CD4-positive, alpha-beta T cell (primary cell): Measurements from ENCODE around the gene XPO5. TPM values are rescaled to one million over a fixed set of nuclear protein-coding genes. Genes with fewer than 3 reads are reported as not detected.

Experiments used
- ATAC-seq: fragments of 200-7000 bp; cut with Tn5 transposase; one replicate; pipeline ENCODE4 v1.10.0; 2022; ENCODE audit warnings: mild to moderate bottlenecking; ENCODE audit not compliant: poor library complexity
- CTCF ChIA-PET: fragments of 350-600 bp; sonication (Branson Sonifier 250); formaldehyde crosslinking; loops from one replicate; lab custom pipeline; 2021; ENCODE audit warnings: antibody characterized with exemption, inconsistent platforms; lab: Charles Lee
- POLR2A ChIA-PET: fragments of 350-600 bp; sonication (Branson Sonifier 250); formaldehyde crosslinking; loops from one replicate; lab custom pipeline; 2021; ENCODE audit warnings: antibody characterized with exemption, inconsistent platforms; lab: Charles Lee
- DNase-seq, 14 experiments: peaks; one replicate each; pipeline ENCODE4 v3.0.0-alpha.2; 2013 to 2020; ENCODE audit warnings: mixed read lengths in 2 of 14
- H3K27ac ChIP-seq, 2 donors: one replicate each; pipeline versions ENCODE4 v1.5.1 to v1.7.0; 2013; ENCODE audit warnings: low read length in 2 of 2, low read depth in 1 of 2, mild to moderate bottlenecking in 1 of 2
- H3K27me3 ChIP-seq, 2 experiments: 1 replicate in 1 of 2; 2 replicates in 1 of 2; pipeline versions ENCODE4 v1.6.1 to v1.7.0; 2013; ENCODE audit warnings: low read length in 2 of 2, control low read depth in 1 of 2, mild to moderate bottlenecking in 1 of 2, moderate library complexity in 1 of 2; ENCODE audit not compliant: insufficient read depth in 2 of 2, control insufficient read depth in 1 of 2
- H3K36me3 ChIP-seq: one replicate; pipeline ENCODE4 v1.6.1; 2013; ENCODE audit warnings: low read length, control low read depth; ENCODE audit not compliant: insufficient read depth
- H3K4me1 ChIP-seq: one replicate; pipeline ENCODE4 v1.6.1; 2013; ENCODE audit warnings: low read length, control low read depth; ENCODE audit not compliant: insufficient read depth
- H3K4me3 ChIP-seq: one replicate; pipeline ENCODE4 v1.5.1; 2013; ENCODE audit warnings: mild to moderate bottlenecking, low read length, moderate library complexity
- H3K9me3 ChIP-seq, 2 experiments: 1 replicate in 1 of 2; 2 replicates in 1 of 2; pipeline versions ENCODE4 v1.6.1 to v1.7.0; 2013; ENCODE audit warnings: low read length in 2 of 2, mild to moderate bottlenecking in 2 of 2, control low read depth in 1 of 2, moderate library complexity in 1 of 2; ENCODE audit not compliant: control insufficient read depth in 1 of 2, insufficient read depth in 1 of 2
- H3K27ac Mint-ChIP-seq: one replicate; pipeline ENCODE4 v1.8.0; 2020; ENCODE audit warnings: mixed read lengths
- H3K27me3 Mint-ChIP-seq: one replicate; pipeline ENCODE4 v1.8.0; 2021; ENCODE audit warnings: mixed read lengths
- H3K36me3 Mint-ChIP-seq: one replicate; pipeline ENCODE4 v1.8.0; 2021; ENCODE audit warnings: low read depth, mixed read lengths
- H3K4me1 Mint-ChIP-seq: one replicate; pipeline ENCODE4 v1.8.0; 2021; ENCODE audit warnings: low read depth, mixed read lengths
- H3K4me3 Mint-ChIP-seq: one replicate; pipeline ENCODE4 v1.8.0; 2020; ENCODE audit warnings: mild to moderate bottlenecking, mixed read lengths
- H3K9me3 Mint-ChIP-seq: one replicate; pipeline ENCODE4 v1.8.0; 2020; ENCODE audit warnings: mixed read lengths
- CTCF ChIP-seq: fragments of 200-600 bp; IDR thresholded peaks from one replicate; pipeline ENCODE4 v1.8.0; 2022; ENCODE audit warnings: antibody characterized with exemption, mild to moderate bottlenecking
- intact Hi-C, 2 experiments: fragments of 100-400 bp; cut with DNase I in 1 of 2; cut with micrococcal nuclease in 1 of 2; formaldehyde crosslinking; loops; one replicate each; pipeline versions ENCODE4 v1.15.1 to v1.9.0; 2023 to 2025; cut with DNase I, micrococcal nuclease
- total RNA-seq, 174 experiments: library from RNA in 2 of 174; stranded (reverse) in 2 of 174; gene quantifications; one replicate each; pipeline ENCODE4 v1.2.3 and lab custom pipeline; 2021 to 2026

The XPO5 gene
- total RNA-seq, 2 experiments from 2014 or later, result 26.8 to 31.2 TPM

- Mint-ChIP-seq H3K27me3 (no peaks in the 10 kb centered on the region), H3K27ac (peak overlapping the region; percentile 28), H3K36me3 (peaks cover 53% of the 10 kb centered on the region), H3K4me1 (peaks cover 46% of the 10 kb centered on the region), H3K9me3 (no peaks in the 10 kb centered on the region), H3K4me3 (peak overlapping the region; percentile 81)
- DNase-seq, result no peak
- H3K27me3 ChIP-seq, result no peaks in the 10 kb centered on the region
- TF ChIP-seq CTCF, result no peak
- H3K9me3 ChIP-seq, result no peaks in the 10 kb centered on the region
- CTCF ChIA-PET, result no interaction called here
- H3K4me3 ChIP-seq, result no peak overlapping the region
- no peak for ATAC-seq
- intact Hi-C loops, result loop anchor here in 1 of 2 experiments (5.0 to 10.0 kb wide), 2 partner anchors 152 to 686 kb away; partner anchors contain the start of genes ABCC10 and NFKBIE
- H3K36me3 ChIP-seq, result peaks cover 19% of the 10 kb centered on the region
- no peak overlapping the region for H3K27ac ChIP-seq
- H3K4me1 ChIP-seq, result peaks cover 32% of the 10 kb centered on the region
- POLR2A ChIA-PET, result no interaction called here
Measured at GRCh38 chr6:43579171-43579570, 3.3 kb upstream of the XPO5 start.

GRCh38 chr6:43578748-43579147, 2.9 kb upstream of the XPO5 start:
- Mint-ChIP-seq H3K4me1 (peaks cover 42% of the 10 kb centered on the region), H3K9me3 (no peaks in the 10 kb centered on the region), H3K36me3 (peaks cover 49% of the 10 kb centered on the region)

GRCh38 chr6:43575105-43575771, 600 bp downstream of the XPO5 start:
- H3K4me1 Mint-ChIP-seq, result peaks cover 31% of the 10 kb centered on the region
- H3K27me3 ChIP-seq, result no peaks in the 10 kb centered on the region
- H3K36me3 Mint-ChIP-seq, result peaks cover 57% of the 10 kb centered on the region
- H3K9me3 Mint-ChIP-seq, result no peaks in the 10 kb centered on the region
- H3K27ac Mint-ChIP-seq, result peak overlapping the region; percentile 90
- H3K27ac ChIP-seq, result peak overlapping the region in 1 of 2 donors; percentile 58
- peak overlapping the region; percentile 100 for H3K4me3 ChIP-seq
- CTCF ChIA-PET, result interaction anchor here (0.8 kb wide), 1 partner anchor 9 kb away, joined by 3 read pairs; no protein-coding TSS in a partner anchor
- H3K27me3 Mint-ChIP-seq, result no peaks in the 10 kb centered on the region
- no peak for ATAC-seq
- H3K4me3 Mint-ChIP-seq, result peak overlapping the region; percentile 92
- intact Hi-C loops, result loop anchor here in 1 of 2 experiments (2.0 to 10.0 kb wide), 3 partner anchors 54 to 690 kb away; partner anchors contain the start of genes ABCC10, GTPBP2 and NFKBIE
- peaks cover 25% of the 10 kb centered on the region for H3K4me1 ChIP-seq
- no peaks in the 10 kb centered on the region for H3K9me3 ChIP-seq
- POLR2A ChIA-PET, result interaction anchor here (0.8 to 1.6 kb wide), 4 partner anchors 9 to 696 kb away, joined by 3 to 8 read pairs (median 6); partner anchors contain the start of genes GTPBP2, MAD2L1BP and RPL7L1
- TF ChIP-seq CTCF, result no peak
- DNase-seq, result peak in 2 of 14 experiments; percentile 1 to 5
- peaks cover 28% of the 10 kb centered on the region for H3K36me3 ChIP-seq

More at GRCh38 chr6:43578748-43579147, 2.9 kb upstream of the XPO5 start:
- Histone ChIP-seq H3K4me1 (peaks cover 28% of the 10 kb centered on the region), H3K27ac (no peak overlapping the region), H3K4me3 (no peak overlapping the region), H3K36me3 (peaks cover 15% of the 10 kb centered on the region), H3K9me3 (no peaks in the 10 kb centered on the region), H3K27me3 (no peaks in the 10 kb centered on the region)
- no peak for DNase-seq
- Mint-ChIP-seq H3K27ac (peak overlapping the region; percentile 28), H3K27me3 (no peaks in the 10 kb centered on the region), H3K4me3 (peak overlapping the region; percentile 81)
- ChIA-PET CTCF (no interaction called here), POLR2A (no interaction called here)
- no peak for ATAC-seq
- no peak for TF ChIP-seq CTCF
- intact Hi-C loops, result loop anchor here in 1 of 2 experiments (5.0 to 10.0 kb wide), 2 partner anchors 151 to 686 kb away; partner anchors contain the start of genes ABCC10 and NFKBIE
